Uterus (tissue), 4 donors: ENCODE data around the gene DHODH. TPM values are rescaled to one million over a fixed set of nuclear protein-coding genes. Genes with fewer than 3 reads are reported as not detected.

ENCODE experiments used
- DNase-seq, 2 donors: peaks; one replicate each; pipeline ENCODE4 v3.0.0-alpha.2; 2019 to 2020
- H3K27ac ChIP-seq, 2 donors: fragments of 200-600 bp; sonication (generic); 1 replicate in 1 of 2; 2 replicates in 1 of 2; pipeline ENCODE4 v1.5.1; 2016 to 2018
- H3K27me3 ChIP-seq, 2 donors: fragments of 200-600 bp; sonication (generic); one replicate each; pipeline ENCODE4 v1.5.1; 2018 to 2019; ENCODE audit warnings: control low read depth in 1 of 2
- H3K36me3 ChIP-seq, 2 donors: fragments of 200-600 bp; sonication (generic); one replicate each; pipeline ENCODE4 v1.5.1; 2019; ENCODE audit warnings: control low read depth in 1 of 2
- H3K4me1 ChIP-seq, 2 donors: fragments of 200-600 bp; sonication (generic); one replicate each; pipeline ENCODE4 v1.5.1; 2018 to 2019; ENCODE audit warnings: control low read depth in 1 of 2
- H3K4me3 ChIP-seq, 2 donors: fragments of 200-600 bp; sonication (generic); 1 replicate in 1 of 2; 2 replicates in 1 of 2; pipeline ENCODE4 v1.5.1; 2018 to 2019; ENCODE audit warnings: mild to moderate bottlenecking in 1 of 2
- H3K9me3 ChIP-seq, 2 donors: fragments of 200-600 bp; sonication (generic); one replicate each; pipeline ENCODE4 v1.5.1; 2019; ENCODE audit warnings: control low read depth in 1 of 2
- POLR2A ChIP-seq, 2 donors: fragments of 450-650 bp; IDR thresholded peaks; one replicate each; pipeline ENCODE4 v1.6.1; 2016; ENCODE audit warnings: antibody characterized with exemption in 2 of 2, mild to moderate bottlenecking in 1 of 2, moderate library complexity in 1 of 2
- intact Hi-C: fragments of 100-400 bp; cut with DNase I; formaldehyde crosslinking; loops from one replicate; pipeline ENCODE4 v1.15.1; 2023; ENCODE audit warnings: low total_unique reads
- total RNA-seq, 4 donors: library from RNA; depleted of rRNA in 3 of 4; stranded (reverse); fragments of >200 nt in 3 of 4; gene quantifications; one replicate each; pipeline versions ENCODE4 v1.1.0 to v1.2.4, GENCODE V29; 2014 to 2023
- TF ChIP-seq, protein P1 (sequence below), 4 experiments: fragments of 200-600 bp in 2 of 4; fragments of 450-650 bp in 2 of 4; sonication (generic) in 2 of 4; IDR thresholded peaks; one replicate each; pipeline ENCODE4 v1.5.1; 2016 to 2019; ENCODE audit warnings: antibody characterized with exemption in 4 of 4, mild to moderate bottlenecking in 2 of 4, moderate library complexity in 1 of 4
- donor health status: DM: yes; HTN: yes; CAD: no.

Gene DHODH
- total RNA-seq, 4 donors from 2014 or later: 1.8 to 14.7 (median 7.1) TPM

- no peaks in the 10 kb centered on the region for H3K27me3 ChIP-seq
- intact Hi-C loops: no loop called here
- H3K4me3 ChIP-seq: no peak overlapping the region
- peak overlapping the region; percentile 34 to 46 for H3K27ac ChIP-seq
- no peaks in the 10 kb centered on the region for H3K9me3 ChIP-seq
- TF ChIP-seq, protein P1, sequence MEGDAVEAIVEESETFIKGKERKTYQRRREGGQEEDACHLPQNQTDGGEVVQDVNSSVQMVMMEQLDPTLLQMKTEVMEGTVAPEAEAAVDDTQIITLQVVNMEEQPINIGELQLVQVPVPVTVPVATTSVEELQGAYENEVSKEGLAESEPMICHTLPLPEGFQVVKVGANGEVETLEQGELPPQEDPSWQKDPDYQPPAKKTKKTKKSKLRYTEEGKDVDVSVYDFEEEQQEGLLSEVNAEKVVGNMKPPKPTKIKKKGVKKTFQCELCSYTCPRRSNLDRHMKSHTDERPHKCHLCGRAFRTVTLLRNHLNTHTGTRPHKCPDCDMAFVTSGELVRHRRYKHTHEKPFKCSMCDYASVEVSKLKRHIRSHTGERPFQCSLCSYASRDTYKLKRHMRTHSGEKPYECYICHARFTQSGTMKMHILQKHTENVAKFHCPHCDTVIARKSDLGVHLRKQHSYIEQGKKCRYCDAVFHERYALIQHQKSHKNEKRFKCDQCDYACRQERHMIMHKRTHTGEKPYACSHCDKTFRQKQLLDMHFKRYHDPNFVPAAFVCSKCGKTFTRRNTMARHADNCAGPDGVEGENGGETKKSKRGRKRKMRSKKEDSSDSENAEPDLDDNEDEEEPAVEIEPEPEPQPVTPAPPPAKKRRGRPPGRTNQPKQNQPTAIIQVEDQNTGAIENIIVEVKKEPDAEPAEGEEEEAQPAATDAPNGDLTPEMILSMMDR (IDR thresholded peaks at IDR 0.05): no peak
- no peak for TF ChIP-seq POLR2A (IDR thresholded peaks at IDR 0.05)
- H3K4me1 ChIP-seq: peaks cover 0 to 7% of the 10 kb centered on the region in 2 donors
- DNase-seq: peak in 1 of 2 donors; percentile 37
- H3K36me3 ChIP-seq: no peaks in the 10 kb centered on the region
Observed at GRCh38 chr16:72013888-72014581, 5.5 kb downstream of the DHODH start.

GRCh38 chr16:72014675-72015074, 6.1 kb downstream of the DHODH start:
- TF ChIP-seq POLR2A (IDR thresholded peaks at IDR 0.05): no peak
- TF ChIP-seq, protein P1 (IDR thresholded peaks at IDR 0.05): no peak
- Histone ChIP-seq H3K4me3 (no peak overlapping the region), H3K27ac (peak overlapping the region in 1 of 2 donors; percentile 46), H3K27me3 (no peaks in the 10 kb centered on the region), H3K9me3 (no peaks in the 10 kb centered on the region), H3K36me3 (no peaks in the 10 kb centered on the region), H3K4me1 (peaks cover 0 to 7% of the 10 kb centered on the region in 2 donors)
- no peak for DNase-seq
- intact Hi-C loops: no loop called here

DNA sequence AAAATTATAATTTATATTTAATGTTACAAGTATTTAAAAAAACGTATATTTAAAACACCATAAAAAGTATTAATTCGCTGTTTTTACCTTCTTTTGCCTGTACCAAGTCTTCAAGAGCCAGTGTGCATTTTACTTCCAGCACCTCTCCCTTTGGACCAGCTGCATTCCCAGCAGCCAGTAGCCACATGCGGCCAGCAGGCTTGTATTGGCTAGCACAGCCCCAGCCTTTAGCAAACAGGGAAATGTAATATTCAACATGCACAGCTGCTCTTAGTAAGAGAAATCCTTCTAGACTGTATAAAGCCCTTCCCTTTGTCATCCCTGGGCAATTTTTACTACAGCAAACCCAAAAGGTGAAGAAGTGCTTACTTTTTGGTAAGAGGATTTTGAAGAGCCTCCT, 6.6 kb downstream of the DHODH start:
- peaks cover 0 to 7% of the 10 kb centered on the region in 2 donors for H3K4me1 ChIP-seq
- intact Hi-C loops: no loop called here
- no peaks in the 10 kb centered on the region for H3K9me3 ChIP-seq
- H3K27me3 ChIP-seq: no peaks in the 10 kb centered on the region
- no peak for DNase-seq
- TF ChIP-seq, protein P1 (IDR thresholded peaks at IDR 0.05): no peak
- TF ChIP-seq POLR2A (IDR thresholded peaks at IDR 0.05): no peak
- H3K36me3 ChIP-seq: no peaks in the 10 kb centered on the region
- no peak overlapping the region for H3K4me3 ChIP-seq
- no peak overlapping the region for H3K27ac ChIP-seq

GRCh38 chr16:72018470-72018869, 9.9 kb downstream of the DHODH start:
- peaks cover 0 to 6% of the 10 kb centered on the region in 2 donors for H3K4me1 ChIP-seq

GRCh38 chr16:72021043-72021442, 12.5 kb downstream of the DHODH start:
- no peak for DNase-seq
- H3K4me3 ChIP-seq: no peak overlapping the region
- H3K4me1 ChIP-seq: no peaks in the 10 kb centered on the region
- no peaks in the 10 kb centered on the region for H3K27me3 ChIP-seq
- H3K9me3 ChIP-seq: no peaks in the 10 kb centered on the region
- no peaks in the 10 kb centered on the region for H3K36me3 ChIP-seq
- no peak for TF ChIP-seq POLR2A (IDR thresholded peaks at IDR 0.05)
- TF ChIP-seq, protein P1 (IDR thresholded peaks at IDR 0.05): no peak
- intact Hi-C loops: no loop called here
- H3K27ac ChIP-seq: no peak overlapping the region

More at GRCh38 chr16:72018470-72018869, 9.9 kb downstream of the DHODH start:
- Histone ChIP-seq H3K27ac (no peak overlapping the region), H3K36me3 (no peaks in the 10 kb centered on the region), H3K9me3 (no peaks in the 10 kb centered on the region), H3K4me3 (no peak overlapping the region), H3K27me3 (no peaks in the 10 kb centered on the region)
- intact Hi-C loops: no loop called here
- TF ChIP-seq, protein P1 (IDR thresholded peaks at IDR 0.05): no peak
- no peak for TF ChIP-seq POLR2A (IDR thresholded peaks at IDR 0.05)
- DNase-seq: no peak
